Suppressor macrophage treated with lipopolysaccharide for 1 hour (primary cell): Measurements from ENCODE around the gene NADSYN1.

Source experiments
- DNase-seq, 3 donors: peaks; one replicate each; pipeline ENCODE4 v3.0.0-alpha.2; 2020 to 2022

Gene NADSYN1

GRCh38 chr11:71434576-71435130 is 18.4 kb upstream of the NADSYN1 start:
- no peak for DNase-seq

- no peak for DNase-seq
Observed at GRCh38 chr11:71435278-71435951, 17.6 kb upstream of the NADSYN1 start.

GRCh38 chr11:71436861-71437260 is 16.1 kb upstream of the NADSYN1 start:
- DNase-seq = no peak

GRCh38 chr11:71437399-71437798 is 15.6 kb upstream of the NADSYN1 start:
- no peak for DNase-seq

GRCh38 chr11:71437879-71438278 is 15.1 kb upstream of the NADSYN1 start:
- peak in 1 of 3 donors; percentile 24 for DNase-seq

GRCh38 chr11:71438650-71439049 is 14.4 kb upstream of the NADSYN1 start:
- DNase-seq = no peak

GRCh38 chr11:71440021-71440755 is 12.8 kb upstream of the NADSYN1 start:
- no peak for DNase-seq

GRCh38 chr11:71441251-71441650 is 11.8 kb upstream of the NADSYN1 start:
- DNase-seq = no peak

GRCh38 chr11:71442123-71442522 is 10.9 kb upstream of the NADSYN1 start:
- DNase-seq = no peak

GRCh38 chr11:71442880-71443279 is 10.1 kb upstream of the NADSYN1 start:
- no peak for DNase-seq

- no peak for DNase-seq
Observed at GRCh38 chr11:71443736-71444445, 9.1 kb upstream of the NADSYN1 start.

- DNase-seq = no peak
Observed at GRCh38 chr11:71444811-71445210, 8.2 kb upstream of the NADSYN1 start.

- no peak for DNase-seq
Observed at GRCh38 chr11:71446150-71446549, 6.9 kb upstream of the NADSYN1 start.

GRCh38 chr11:71446942-71447688 is 5.9 kb upstream of the NADSYN1 start:
- DNase-seq = peak; percentile 68 to 73 (median 73)

- DNase-seq = peak in 2 of 3 donors; percentile 13
Observed at GRCh38 chr11:71447791-71448256, 5.2 kb upstream of the NADSYN1 start.

- DNase-seq = peak; percentile 96 to 97 (median 96)
Observed at GRCh38 chr11:71448257-71449171, 4.5 kb upstream of the NADSYN1 start, which contains the start of gene DHCR7. Gene DHCR7, minus strand, starts transcription at chr11:71448393. Its CDS starts 3,441 bp downstream, at chr11:71444952.

- no peak for DNase-seq
Observed at GRCh38 chr11:71449596-71449995, 3.4 kb upstream of the NADSYN1 start.

GRCh38 chr11:71450507-71450906 is 2.5 kb upstream of the NADSYN1 start:
- DNase-seq = no peak

- DNase-seq = no peak
Observed at GRCh38 chr11:71450939-71451338, 2.1 kb upstream of the NADSYN1 start.

GRCh38 chr11:71451596-71452198 is 1.3 kb upstream of the NADSYN1 start:
- no peak for DNase-seq
